Neural crest cell (in vitro differentiated cells): ENCODE results near the gene UNC79. TPM values are rescaled to one million over a fixed set of nuclear protein-coding genes. Genes with fewer than 3 reads are reported as not detected.
A peak's percentile ranks its signal among the peaks of the same experiment; 100 is the strongest.

ENCODE experiments used
- DNase-seq: peaks from one replicate; pipeline ENCODE4 v3.0.0; 2021; ENCODE audit warnings: low read depth, mixed read lengths, low spot score
- H3K27ac Mint-ChIP-seq: one replicate; pipeline ENCODE4 v1.8.0; 2021; ENCODE audit warnings: mild to moderate bottlenecking, mixed read lengths; ENCODE audit not compliant: unreplicated experiment
- H3K27me3 Mint-ChIP-seq: 2 replicates; pipeline ENCODE4 v1.8.0; 2021; ENCODE audit warnings: low read depth, mild to moderate bottlenecking, mixed read lengths
- H3K36me3 Mint-ChIP-seq: 2 replicates; pipeline ENCODE4 v1.8.0; 2021; ENCODE audit warnings: low read depth, mild to moderate bottlenecking, mixed read lengths
- H3K4me1 Mint-ChIP-seq: 2 replicates; pipeline ENCODE4 v1.8.0; 2021; ENCODE audit warnings: mixed read lengths
- H3K4me3 Mint-ChIP-seq: one replicate; pipeline ENCODE4 v1.8.0; 2021; ENCODE audit warnings: mild to moderate bottlenecking, mixed read lengths
- H3K9me3 Mint-ChIP-seq: 2 replicates; pipeline ENCODE4 v1.8.0; 2021; ENCODE audit warnings: mixed read lengths
- CTCF ChIP-seq: fragments of 200-600 bp; sonication (generic); conservative IDR thresholded peaks from 2 replicates; pipeline ENCODE4 v1.5.0; 2021; ENCODE audit warnings: antibody characterized with exemption, mild to moderate bottlenecking
- total RNA-seq: library from RNA; stranded (reverse); gene quantifications from 2 replicates; pipeline ENCODE4 v1.2.1, GENCODE V29; 2021

UNC79 gene
- total RNA-seq, 1 donor from 2014 or later, result 2.2 TPM

GRCh38 chr14:93716002-93716745 lies 285.4 kb downstream of the UNC79 start:
- H3K27me3 Mint-ChIP-seq, result no peaks in the 10 kb centered on the region
- no peak overlapping the region for H3K27ac Mint-ChIP-seq
- no peak overlapping the region for H3K4me3 Mint-ChIP-seq
- no peaks in the 10 kb centered on the region for H3K36me3 Mint-ChIP-seq
- no peaks in the 10 kb centered on the region for H3K9me3 Mint-ChIP-seq
- DNase-seq, result no peak
- no peaks in the 10 kb centered on the region for H3K4me1 Mint-ChIP-seq
- no peak for TF ChIP-seq CTCF

GRCh38 chr14:93716746-93717667 lies 286.3 kb downstream of the UNC79 start:
- no peak for TF ChIP-seq CTCF
- no peak for DNase-seq
- H3K4me3 Mint-ChIP-seq, result no peak overlapping the region
- H3K27ac Mint-ChIP-seq, result peak overlapping the region; percentile 67
- H3K27me3 Mint-ChIP-seq, result no peaks in the 10 kb centered on the region
- H3K36me3 Mint-ChIP-seq, result no peaks in the 10 kb centered on the region
- H3K4me1 Mint-ChIP-seq, result no peaks in the 10 kb centered on the region
- H3K9me3 Mint-ChIP-seq, result peaks cover 2% of the 10 kb centered on the region

GRCh38 chr14:93717668-93718320 lies 287.1 kb downstream of the UNC79 start:
- H3K36me3 Mint-ChIP-seq, result peaks cover 5% of the 10 kb centered on the region
- DNase-seq, result no peak

GRCh38 chr14:93719256-93719655 lies 288.5 kb downstream of the UNC79 start:
- DNase-seq, result no peak
- H3K27ac Mint-ChIP-seq, result no peak overlapping the region

More at GRCh38 chr14:93717668-93718320, 287.1 kb downstream of the UNC79 start:
- peaks cover 7% of the 10 kb centered on the region for H3K9me3 Mint-ChIP-seq
- H3K27ac Mint-ChIP-seq, result no peak overlapping the region
- no peaks in the 10 kb centered on the region for H3K27me3 Mint-ChIP-seq
- H3K4me3 Mint-ChIP-seq, result no peak overlapping the region
- H3K4me1 Mint-ChIP-seq, result no peaks in the 10 kb centered on the region
- no peak for TF ChIP-seq CTCF

More at GRCh38 chr14:93719256-93719655, 288.5 kb downstream of the UNC79 start:
- TF ChIP-seq CTCF, result no peak
- H3K27me3 Mint-ChIP-seq, result no peaks in the 10 kb centered on the region
- H3K36me3 Mint-ChIP-seq, result peaks cover 5% of the 10 kb centered on the region
- no peaks in the 10 kb centered on the region for H3K4me1 Mint-ChIP-seq
- no peak overlapping the region for H3K4me3 Mint-ChIP-seq
- peaks cover 7% of the 10 kb centered on the region for H3K9me3 Mint-ChIP-seq
